Gastroesophageal sphincter (tissue), 4 donors: ENCODE measurements around the gene CYTIP. TPM values are rescaled to one million over a fixed set of nuclear protein-coding genes. Genes with fewer than 3 reads are reported as not detected.

Source experiments
- ATAC-seq: fragments of 150-250 bp; one replicate; pipeline ENCODE4 v1.9.1; 2016; ENCODE audit warnings: mild to moderate bottlenecking, moderate library complexity
- H3K27ac ChIP-seq, 4 donors: fragments of 200-600 bp; sonication (generic) in 3 of 4; 1 replicate in 3 of 4; 2 replicates in 1 of 4; pipeline ENCODE4 v1.5.1; 2016 to 2019
- H3K27me3 ChIP-seq: fragments of 200-600 bp; sonication (generic); one replicate; pipeline ENCODE4 v1.5.1; 2019
- H3K36me3 ChIP-seq, 2 donors: fragments of 200-600 bp; sonication (generic); one replicate each; pipeline ENCODE4 v1.5.1; 2019; ENCODE audit warnings: control low read depth in 1 of 2
- H3K4me1 ChIP-seq, 3 donors: fragments of 200-600 bp; sonication (generic); 1 replicate in 2 of 3; 2 replicates in 1 of 3; pipeline ENCODE4 v1.5.1; 2016 to 2019; ENCODE audit warnings: control low read depth in 2 of 3
- H3K4me3 ChIP-seq, 2 donors: fragments of 200-600 bp; sonication (generic); one replicate each; pipeline ENCODE4 v1.5.1; 2019; ENCODE audit warnings: mild to moderate bottlenecking in 1 of 2, moderate library complexity in 1 of 2
- H3K9me3 ChIP-seq, 3 donors: fragments of 200-600 bp; sonication (generic); one replicate each; pipeline ENCODE4 v1.5.1; 2017 to 2019; ENCODE audit warnings: control low read depth in 2 of 3
- CTCF ChIP-seq, 4 experiments: fragments of 200-600 bp in 2 of 4; fragments of 450-650 bp in 2 of 4; sonication (generic) in 1 of 4; IDR thresholded peaks; one replicate each; pipeline ENCODE4 v1.5.1; 2017 to 2019; ENCODE audit warnings: antibody characterized with exemption in 4 of 4, mild to moderate bottlenecking in 2 of 4, moderate library complexity in 2 of 4
- EP300 ChIP-seq: sonication (generic); formaldehyde crosslinking; IDR thresholded peaks from one replicate; pipeline ENCODE4 v1.6.1; 2017; ENCODE audit warnings: antibody characterized with exemption, mild to moderate bottlenecking
- POLR2A ChIP-seq, 2 donors: fragments of 450-650 bp; IDR thresholded peaks; one replicate each; pipeline ENCODE4 v1.6.1; 2017; ENCODE audit warnings: antibody characterized with exemption in 2 of 2, mild to moderate bottlenecking in 2 of 2, moderate library complexity in 1 of 2
- POLR2AphosphoS5 ChIP-seq: sonication (generic); formaldehyde crosslinking; IDR thresholded peaks from one replicate; pipeline ENCODE4 v1.6.1; 2017; ENCODE audit warnings: antibody characterized with exemption
- WGBS, 2 donors: methylation state at CpG; one replicate each; pipeline ENCODE4 v1.1.5; 2018; ENCODE audit warnings: low coverage in 1 of 2; 5-methylcytosine and 5-hydroxymethylcytosine counted together
- total RNA-seq, 4 donors: library from RNA; depleted of rRNA; stranded (reverse); fragments of >200 nt; gene quantifications; one replicate each; pipeline ENCODE4 v1.1.0, GENCODE V29; 2016

CYTIP gene
- total RNA-seq, 4 donors from 2014 or later = 1.6 to 10.6 (median 3.2) TPM

- H3K4me1 ChIP-seq = no peaks in the 10 kb centered on the region
- WGBS, 2 donors = 65 to 71% methylated on average over 4 to 5 of the region's 5 CpGs
- peak overlapping the region in 1 of 2 donors; percentile 33 for H3K4me3 ChIP-seq
Measured at GRCh38 chr2:157442636-157443035, 1.3 kb downstream of the CYTIP start.

GRCh38 chr2:157442191-157442590 is 1.7 kb downstream of the CYTIP start:
- H3K27me3 ChIP-seq = no peaks in the 10 kb centered on the region
- H3K9me3 ChIP-seq = no peaks in the 10 kb centered on the region
- H3K4me3 ChIP-seq = peak overlapping the region in 1 of 2 donors; percentile 33
- H3K36me3 ChIP-seq = no peaks in the 10 kb centered on the region
- H3K4me1 ChIP-seq = no peaks in the 10 kb centered on the region
- TF ChIP-seq EP300 = no peak
- no peak for TF ChIP-seq CTCF (IDR thresholded peaks at IDR 0.05)
- TF ChIP-seq POLR2A (IDR thresholded peaks at IDR 0.05) = no peak
- TF ChIP-seq POLR2AphosphoS5 = no peak
- WGBS, 2 donors = 58% methylated on average over 2 of the region's 2 CpGs; no CpG with 5 or more reads in 1 of the 2 donors
- no peak overlapping the region for H3K27ac ChIP-seq
- no peak for ATAC-seq

More at GRCh38 chr2:157442636-157443035, 1.3 kb downstream of the CYTIP start:
- no peak for ATAC-seq
- no peaks in the 10 kb centered on the region for H3K9me3 ChIP-seq
- H3K36me3 ChIP-seq = no peaks in the 10 kb centered on the region
- no peaks in the 10 kb centered on the region for H3K27me3 ChIP-seq
- no peak overlapping the region for H3K27ac ChIP-seq
- TF ChIP-seq POLR2AphosphoS5 (no peak), POLR2A (IDR thresholded peaks at IDR 0.05) (no peak), CTCF (IDR thresholded peaks at IDR 0.05) (no peak), EP300 (no peak)

GRCh38 chr2:157441072-157441454 is 2.8 kb downstream of the CYTIP start:
- Histone ChIP-seq H3K27me3 (no peaks in the 10 kb centered on the region), H3K4me1 (no peaks in the 10 kb centered on the region), H3K9me3 (no peaks in the 10 kb centered on the region), H3K36me3 (no peaks in the 10 kb centered on the region), H3K27ac (no peak overlapping the region), H3K4me3 (no peak overlapping the region)
- no peak for ATAC-seq
- 41 to 46% methylated on average over 2 of the region's 2 CpGs for WGBS, 2 donors
- TF ChIP-seq CTCF (IDR thresholded peaks at IDR 0.05) = no peak
- no peak for TF ChIP-seq EP300
- no peak for TF ChIP-seq POLR2A (IDR thresholded peaks at IDR 0.05)
- TF ChIP-seq POLR2AphosphoS5 = no peak

- Histone ChIP-seq H3K27ac (no peak overlapping the region), H3K4me3 (peak overlapping the region in 1 of 2 donors; percentile 23), H3K9me3 (no peaks in the 10 kb centered on the region), H3K36me3 (no peaks in the 10 kb centered on the region), H3K27me3 (no peaks in the 10 kb centered on the region), H3K4me1 (no peaks in the 10 kb centered on the region)
- 73 to 85% methylated on average over 4 to 5 of the region's 5 CpGs for WGBS, 2 donors
- TF ChIP-seq POLR2A (IDR thresholded peaks at IDR 0.05) (no peak), EP300 (no peak), POLR2AphosphoS5 (no peak), CTCF (IDR thresholded peaks at IDR 0.05) (no peak)
- no peak for ATAC-seq
Measured at GRCh38 chr2:157440404-157441071, 3.4 kb downstream of the CYTIP start.

- H3K9me3 ChIP-seq = no peaks in the 10 kb centered on the region
- H3K27me3 ChIP-seq = no peaks in the 10 kb centered on the region
- 43% methylated on average over 1 of the region's 1 CpG; no CpG with 5 or more reads in 1 of the 2 donors for WGBS, 2 donors
- H3K4me1 ChIP-seq = no peaks in the 10 kb centered on the region
- no peak overlapping the region for H3K4me3 ChIP-seq
- no peaks in the 10 kb centered on the region for H3K36me3 ChIP-seq
- no peak for TF ChIP-seq POLR2A (IDR thresholded peaks at IDR 0.05)
- no peak for TF ChIP-seq CTCF (IDR thresholded peaks at IDR 0.05)
- TF ChIP-seq EP300 = no peak
- TF ChIP-seq POLR2AphosphoS5 = no peak
- H3K27ac ChIP-seq = no peak overlapping the region
- no peak for ATAC-seq
Measured at GRCh38 chr2:157439824-157440186, 4.1 kb downstream of the CYTIP start.
